HG03175 (cell line): ENCODE data around the gene USP43.
"Not testable (repeated sequence)": the region's sequence is repeated elsewhere in the genome, so short reads cannot be mapped to it uniquely, and the experiment has no call there.

ENCODE experiments used
- ATAC-seq: cut with Tn5 transposase; IDR thresholded peaks from one replicate; pipeline ENCODE4 v1.9.1; 2021; ENCODE audit warnings: mild to moderate bottlenecking, moderate library complexity; ENCODE audit not compliant: unreplicated experiment

Gene USP43, protein sequence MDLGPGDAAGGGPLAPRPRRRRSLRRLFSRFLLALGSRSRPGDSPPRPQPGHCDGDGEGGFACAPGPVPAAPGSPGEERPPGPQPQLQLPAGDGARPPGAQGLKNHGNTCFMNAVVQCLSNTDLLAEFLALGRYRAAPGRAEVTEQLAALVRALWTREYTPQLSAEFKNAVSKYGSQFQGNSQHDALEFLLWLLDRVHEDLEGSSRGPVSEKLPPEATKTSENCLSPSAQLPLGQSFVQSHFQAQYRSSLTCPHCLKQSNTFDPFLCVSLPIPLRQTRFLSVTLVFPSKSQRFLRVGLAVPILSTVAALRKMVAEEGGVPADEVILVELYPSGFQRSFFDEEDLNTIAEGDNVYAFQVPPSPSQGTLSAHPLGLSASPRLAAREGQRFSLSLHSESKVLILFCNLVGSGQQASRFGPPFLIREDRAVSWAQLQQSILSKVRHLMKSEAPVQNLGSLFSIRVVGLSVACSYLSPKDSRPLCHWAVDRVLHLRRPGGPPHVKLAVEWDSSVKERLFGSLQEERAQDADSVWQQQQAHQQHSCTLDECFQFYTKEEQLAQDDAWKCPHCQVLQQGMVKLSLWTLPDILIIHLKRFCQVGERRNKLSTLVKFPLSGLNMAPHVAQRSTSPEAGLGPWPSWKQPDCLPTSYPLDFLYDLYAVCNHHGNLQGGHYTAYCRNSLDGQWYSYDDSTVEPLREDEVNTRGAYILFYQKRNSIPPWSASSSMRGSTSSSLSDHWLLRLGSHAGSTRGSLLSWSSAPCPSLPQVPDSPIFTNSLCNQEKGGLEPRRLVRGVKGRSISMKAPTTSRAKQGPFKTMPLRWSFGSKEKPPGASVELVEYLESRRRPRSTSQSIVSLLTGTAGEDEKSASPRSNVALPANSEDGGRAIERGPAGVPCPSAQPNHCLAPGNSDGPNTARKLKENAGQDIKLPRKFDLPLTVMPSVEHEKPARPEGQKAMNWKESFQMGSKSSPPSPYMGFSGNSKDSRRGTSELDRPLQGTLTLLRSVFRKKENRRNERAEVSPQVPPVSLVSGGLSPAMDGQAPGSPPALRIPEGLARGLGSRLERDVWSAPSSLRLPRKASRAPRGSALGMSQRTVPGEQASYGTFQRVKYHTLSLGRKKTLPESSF

DNA sequence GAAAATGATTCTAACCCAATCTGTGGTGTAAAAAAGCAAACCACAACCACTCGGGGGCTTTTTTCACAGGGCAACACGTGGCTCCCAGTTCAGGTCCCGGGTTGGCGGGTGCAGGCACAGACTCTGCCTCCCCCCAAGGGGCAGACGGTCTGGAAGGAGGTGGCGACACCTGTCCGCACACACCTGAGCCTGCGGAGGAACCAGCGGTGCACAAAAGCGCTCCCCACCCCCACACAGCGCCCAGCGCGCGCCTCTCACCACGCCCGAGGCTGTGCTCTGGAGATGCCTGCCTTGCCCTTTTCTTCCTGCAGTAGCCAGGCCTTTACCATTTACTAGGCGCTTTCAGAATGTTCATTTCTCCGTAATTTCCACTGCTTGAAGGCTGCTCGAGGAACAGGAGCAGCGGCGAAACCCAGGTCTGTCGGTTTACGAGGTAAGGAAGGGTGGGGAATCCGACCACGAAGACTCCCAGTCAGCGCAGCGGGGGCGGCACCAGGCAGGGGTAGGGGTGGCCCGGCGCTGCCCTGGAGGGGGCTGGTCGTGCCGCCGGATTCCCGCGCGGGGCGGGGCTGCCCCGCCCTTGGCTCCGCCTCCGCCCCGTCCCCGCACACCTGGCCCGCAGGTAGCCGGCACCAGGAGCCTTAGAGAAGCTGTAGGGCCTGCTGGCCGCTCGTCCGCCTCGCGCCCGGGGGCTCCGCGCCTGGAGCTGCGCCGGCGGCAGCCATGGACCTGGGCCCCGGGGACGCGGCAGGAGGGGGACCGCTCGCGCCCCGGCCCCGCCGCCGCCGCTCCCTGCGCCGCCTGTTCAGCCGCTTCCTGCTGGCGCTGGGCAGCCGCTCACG, at the start of gene USP43:
USP43 (plus strand) TSS at position 608 of the 842 bp plus-strand sequence; CDS start at position 724, 116 bp downstream.
- no peak for ATAC-seq

GRCh38 chr17:9597638-9598037, 47.7 kb upstream of the USP43 start:
- not testable (repeated sequence) for ATAC-seq

GRCh38 chr17:9598661-9599060, 46.7 kb upstream of the USP43 start:
- ATAC-seq = no peak

- ATAC-seq = not testable (repeated sequence)
Observed at GRCh38 chr17:9604583-9604982, 40.7 kb upstream of the USP43 start.

DNA sequence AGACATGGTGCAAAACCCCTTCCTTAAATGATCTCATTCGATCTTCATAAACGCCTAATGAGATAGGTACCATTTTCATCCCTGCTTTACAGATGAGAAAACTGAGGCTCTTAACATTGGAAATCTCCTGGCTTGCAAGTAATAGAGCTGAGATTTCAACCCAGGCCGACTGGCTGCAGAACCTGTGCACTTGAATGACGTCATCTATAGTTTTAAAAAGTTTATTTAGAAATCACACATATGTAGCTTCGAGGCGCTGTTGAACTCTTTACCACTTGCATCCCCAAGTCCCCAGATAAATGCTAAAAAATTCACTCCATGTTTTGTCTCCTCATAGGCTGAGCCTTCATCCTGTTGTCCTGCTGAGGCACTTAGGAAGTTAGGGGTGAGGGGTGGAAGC, 38.9 kb upstream of the USP43 start:
- ATAC-seq = no peak

GRCh38 chr17:9607058-9607457, 38.3 kb upstream of the USP43 start:
- ATAC-seq = not testable (repeated sequence)

GRCh38 chr17:9611557-9611956, 33.8 kb upstream of the USP43 start:
- ATAC-seq = no peak

DNA sequence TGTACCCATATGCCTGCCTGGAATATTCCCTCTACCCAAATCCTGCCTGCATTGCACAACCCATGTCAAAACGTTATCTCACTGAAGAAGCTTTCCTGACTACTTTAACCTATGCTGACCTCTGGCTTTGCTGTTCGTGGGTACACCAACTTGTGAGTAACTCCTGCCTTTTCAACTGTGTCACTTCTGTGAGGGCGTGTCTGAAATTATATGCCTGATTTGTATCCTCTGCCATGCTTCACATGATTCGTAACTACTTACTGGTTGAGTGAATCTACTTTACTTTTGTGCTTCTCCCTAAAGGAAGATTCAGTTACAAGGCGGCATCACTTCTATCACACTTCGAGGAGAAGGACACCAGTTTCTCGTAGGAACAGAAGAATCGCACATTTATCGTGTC, 33.3 kb upstream of the USP43 start:
- ATAC-seq = no peak

DNA sequence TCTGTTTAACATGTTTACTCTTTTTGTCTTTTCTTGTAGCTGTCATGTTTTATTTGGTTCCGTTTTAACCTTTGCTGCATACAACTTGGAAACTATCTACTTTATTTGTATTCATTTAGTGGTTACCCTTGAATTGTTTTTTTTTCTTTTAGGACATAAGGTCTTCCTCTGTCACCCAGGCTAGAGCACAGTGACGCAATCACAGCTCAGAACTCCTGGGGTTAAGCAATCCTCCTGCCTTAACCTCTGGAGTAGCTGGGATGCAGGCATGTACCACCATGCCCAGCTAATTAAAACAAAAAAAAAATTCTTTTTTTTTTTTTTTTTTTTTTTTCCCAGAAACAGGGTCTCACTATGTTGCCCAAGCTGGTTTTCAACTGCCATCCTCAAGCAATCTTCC, 29.8 kb upstream of the USP43 start:
- no peak for ATAC-seq

GRCh38 chr17:9622961-9623360, 22.4 kb upstream of the USP43 start:
- no peak for ATAC-seq

DNA sequence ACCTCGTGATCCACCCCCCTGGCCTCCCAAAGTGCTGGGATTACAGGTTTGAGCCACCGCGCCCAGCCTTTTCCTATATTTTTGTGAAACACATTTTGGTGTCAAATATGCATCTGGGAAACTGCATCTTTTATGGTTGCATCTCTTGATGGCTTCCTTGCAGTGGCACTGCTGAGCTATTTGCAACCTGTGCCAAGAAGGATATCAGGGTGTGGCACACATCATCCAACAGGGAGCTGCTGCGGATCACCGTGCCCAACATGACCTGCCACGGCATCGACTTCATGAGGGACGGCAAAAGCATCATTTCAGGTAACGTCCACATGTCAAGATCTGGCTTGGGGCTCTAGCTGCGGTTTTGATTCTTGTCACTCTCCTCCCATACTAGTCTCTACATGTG, 16.8 kb upstream of the USP43 start:
- ATAC-seq = no peak

DNA sequence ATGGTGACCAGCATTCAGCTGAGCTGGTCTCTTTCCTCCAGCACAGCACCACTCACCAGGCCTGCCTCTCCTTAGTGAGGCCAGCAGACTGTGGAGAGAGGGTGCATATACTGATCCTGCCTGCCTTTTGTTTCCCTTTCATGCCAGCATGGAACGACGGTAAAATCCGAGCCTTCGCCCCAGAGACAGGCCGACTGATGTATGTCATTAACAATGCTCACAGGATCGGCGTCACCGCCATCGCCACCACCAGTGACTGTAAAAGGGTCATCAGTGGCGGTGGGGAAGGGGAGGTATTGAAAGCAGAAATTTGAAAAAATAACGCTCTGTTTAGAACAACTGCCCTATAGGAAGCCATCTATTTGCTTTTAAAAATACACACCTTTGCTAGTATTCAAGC, 12.6 kb upstream of the USP43 start:
- ATAC-seq = no peak

DNA sequence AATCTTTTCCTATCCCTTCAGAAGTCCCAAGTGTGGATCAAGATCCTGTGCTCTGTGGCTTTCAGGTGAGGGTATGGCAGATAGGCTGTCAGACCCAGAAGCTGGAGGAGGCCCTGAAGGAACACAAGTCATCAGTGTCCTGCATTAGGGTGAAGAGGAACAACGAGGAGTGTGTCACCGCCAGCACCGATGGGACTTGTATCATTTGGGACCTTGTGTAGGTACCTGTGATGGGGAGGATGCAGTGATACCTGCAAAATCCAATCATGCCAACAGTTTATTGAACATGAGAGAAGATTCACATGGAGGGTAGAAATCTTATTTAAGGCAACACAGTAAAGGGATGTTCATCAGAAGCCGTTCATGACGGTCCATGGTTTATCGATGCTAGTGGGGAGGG, 10.0 kb upstream of the USP43 start:
- no peak for ATAC-seq

- ATAC-seq = no peak
Observed at GRCh38 chr17:9636501-9636900, 8.8 kb upstream of the USP43 start.

- ATAC-seq = not testable (repeated sequence)
Observed at GRCh38 chr17:9640388-9640787, 4.9 kb upstream of the USP43 start.

DNA sequence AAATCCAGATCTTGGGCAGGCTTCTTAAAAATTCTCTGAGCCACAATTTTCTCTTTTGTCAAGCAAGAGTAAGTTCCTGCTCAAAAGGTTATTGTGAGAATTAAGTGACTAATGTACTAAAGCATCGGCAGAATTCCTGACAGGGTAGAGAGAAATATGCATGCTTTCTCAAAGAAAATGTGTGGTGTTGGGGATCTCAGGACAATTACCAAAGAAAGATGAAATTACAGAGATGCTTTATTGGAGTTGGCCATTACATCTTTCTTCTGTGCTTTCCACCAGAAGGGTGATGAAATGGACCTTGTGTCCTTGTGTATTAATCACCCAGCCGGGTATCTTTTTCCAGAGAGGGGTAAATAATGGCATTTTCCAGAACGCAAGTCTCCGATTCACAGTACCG, 1.7 kb upstream of the USP43 start:
- ATAC-seq = no peak

- ATAC-seq = no peak
Observed at GRCh38 chr17:9645851-9646545, 681 bp downstream of the USP43 start.

- no peak for ATAC-seq
Observed at GRCh38 chr17:9646546-9646885, 1.2 kb downstream of the USP43 start.

DNA sequence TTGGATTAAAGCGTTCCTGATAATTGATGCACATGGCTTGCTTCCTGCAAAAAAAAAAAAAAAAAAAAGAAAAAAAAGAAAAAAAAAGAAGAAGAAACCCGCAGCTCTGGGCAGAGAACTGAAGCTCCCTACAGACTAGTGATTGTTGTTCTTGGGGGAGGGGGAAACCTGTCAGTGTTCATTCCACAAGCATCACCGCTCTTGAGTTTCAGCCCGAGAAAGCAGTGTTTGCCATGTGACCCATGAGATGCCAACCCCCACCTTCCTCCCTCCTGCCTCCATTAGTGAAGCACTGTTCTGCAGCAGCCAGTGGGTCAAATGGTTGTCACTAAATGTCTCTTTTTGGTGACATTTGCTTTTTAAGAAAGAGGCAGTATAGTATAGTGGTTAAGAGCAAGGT, 1.7 kb downstream of the USP43 start:
- no peak for ATAC-seq

DNA sequence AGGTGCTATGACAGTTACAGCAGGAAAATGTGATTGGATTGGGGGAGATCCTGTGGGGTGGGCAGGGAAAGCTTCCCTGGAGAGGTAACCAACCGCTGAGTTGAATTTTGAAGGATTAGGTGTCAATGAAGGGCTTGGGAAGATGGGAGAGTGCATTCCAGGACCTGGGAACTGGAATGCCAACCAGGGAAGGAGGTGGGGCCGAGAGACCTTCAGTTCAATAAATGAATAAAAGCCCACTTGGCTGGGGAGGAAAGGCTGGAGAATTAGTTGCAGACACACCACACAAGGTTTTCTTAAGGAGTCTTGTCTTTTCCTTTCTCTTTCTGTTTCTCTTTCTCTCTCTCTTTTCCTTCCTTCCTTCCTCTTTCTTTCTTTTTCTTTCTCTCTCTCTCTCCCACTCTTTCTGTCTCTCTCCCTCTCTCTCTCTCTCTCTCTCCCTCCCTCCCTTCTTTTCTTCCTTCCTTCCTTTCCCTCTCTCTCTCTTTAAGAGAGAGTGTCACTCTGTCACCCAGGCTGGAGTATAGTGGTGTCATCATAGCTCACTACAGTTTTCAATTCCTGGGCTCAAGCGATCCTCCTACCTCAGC, 3.3 kb downstream of the USP43 start:
- ATAC-seq = no peak
